Left ventricle myocardium inferior (tissue), 1 donor: ENCODE data around the gene USP13. TPM values are rescaled to one million over a fixed set of nuclear protein-coding genes. Genes with fewer than 3 reads are reported as not detected.

Source experiments
- DNase-seq: peaks from one replicate; pipeline ENCODE4 v3.0.0-alpha.2; 2020
- H3K27ac ChIP-seq: fragments of 200-600 bp; replicated peaks from 2 replicates; pipeline ENCODE4 v1.8.0; 2021
- H3K27me3 ChIP-seq: fragments of 200-600 bp; 2 replicates; pipeline ENCODE4 v1.8.0; 2021; ENCODE audit warnings: low read depth
- H3K36me3 ChIP-seq: fragments of 200-600 bp; 2 replicates; pipeline ENCODE4 v1.8.0; 2021
- H3K4me1 ChIP-seq: fragments of 200-600 bp; 2 replicates; pipeline ENCODE4 v1.8.0; 2021
- H3K4me3 ChIP-seq: fragments of 200-600 bp; 2 replicates; pipeline ENCODE4 v1.8.0; 2021; ENCODE audit warnings: mild to moderate bottlenecking, moderate library complexity
- H3K9me3 ChIP-seq: fragments of 200-600 bp; replicated peaks from 2 replicates; pipeline ENCODE4 v1.8.0; 2021
- CTCF ChIP-seq: fragments of 200-600 bp; IDR thresholded peaks from 2 replicates; pipeline ENCODE4 v1.8.0; 2021; ENCODE audit warnings: antibody characterized with exemption, mild to moderate bottlenecking, borderline replicate concordance
- intact Hi-C: fragments of 100-400 bp; cut with micrococcal nuclease; formaldehyde crosslinking; loops from one replicate; pipeline ENCODE4 v1.11.0; 2022
- total RNA-seq: library from RNA; stranded (reverse); fragmentation: NEBNext Ultra II Directional; extraction: Animal tissue kit (Norgen Biotek cat#: 25700); gene quantifications from one replicate; pipeline ENCODE4 v1.2.1, GENCODE V29; 2021
- donor health status: DM: no; HTN: yes; CAD: no; lungs with severe emphysema.

The USP13 gene
- total RNA-seq, 1 donor from 2014 or later: 162 TPM

- intact Hi-C loops: no loop called here
- peaks cover 19% of the 10 kb centered on the region for H3K36me3 ChIP-seq
- H3K4me3 ChIP-seq: no peak overlapping the region
- peaks cover 58% of the 10 kb centered on the region for H3K4me1 ChIP-seq
- H3K27ac ChIP-seq: peak overlapping the region; percentile 10
- no peak for TF ChIP-seq CTCF
- no peaks in the 10 kb centered on the region for H3K9me3 ChIP-seq
- no peaks in the 10 kb centered on the region for H3K27me3 ChIP-seq
- no peak for DNase-seq
These were observed 57.2 kb downstream of the USP13 start for GRCh38 chr3:179710079-179710478.

- DNase-seq: no peak
- intact Hi-C loops: no loop called here
- no peaks in the 10 kb centered on the region for H3K27me3 ChIP-seq
- no peak for TF ChIP-seq CTCF
- peak overlapping the region; percentile 77 for H3K27ac ChIP-seq
- peaks cover 45% of the 10 kb centered on the region for H3K4me1 ChIP-seq
- H3K36me3 ChIP-seq: peaks cover 14% of the 10 kb centered on the region
- no peaks in the 10 kb centered on the region for H3K9me3 ChIP-seq
- H3K4me3 ChIP-seq: no peak overlapping the region
These were observed 60.8 kb downstream of the USP13 start for GRCh38 chr3:179713643-179714090.

GRCh38 chr3:179715582-179715981 is 62.7 kb downstream of the USP13 start:
- DNase-seq: no peak
- Histone ChIP-seq H3K27me3 (no peaks in the 10 kb centered on the region), H3K9me3 (no peaks in the 10 kb centered on the region), H3K27ac (peak overlapping the region; percentile 54), H3K4me1 (peaks cover 35% of the 10 kb centered on the region), H3K4me3 (no peak overlapping the region), H3K36me3 (peaks cover 18% of the 10 kb centered on the region)
- intact Hi-C loops: no loop called here
- no peak for TF ChIP-seq CTCF

GRCh38 chr3:179716226-179716625 is 63.4 kb downstream of the USP13 start:
- no peak for DNase-seq
- Histone ChIP-seq H3K4me3 (no peak overlapping the region), H3K4me1 (peaks cover 35% of the 10 kb centered on the region), H3K27ac (peak overlapping the region; percentile 54), H3K9me3 (no peaks in the 10 kb centered on the region), H3K27me3 (no peaks in the 10 kb centered on the region), H3K36me3 (peaks cover 20% of the 10 kb centered on the region)
- no peak for TF ChIP-seq CTCF
- intact Hi-C loops: no loop called here

- Histone ChIP-seq H3K9me3 (no peaks in the 10 kb centered on the region), H3K27ac (peak overlapping the region; percentile 54), H3K27me3 (no peaks in the 10 kb centered on the region), H3K4me3 (no peak overlapping the region), H3K36me3 (peaks cover 25% of the 10 kb centered on the region), H3K4me1 (peaks cover 35% of the 10 kb centered on the region)
- DNase-seq: no peak
- no peak for TF ChIP-seq CTCF
- intact Hi-C loops: no loop called here
These were observed 64.0 kb downstream of the USP13 start for GRCh38 chr3:179716811-179717210.

GRCh38 chr3:179717219-179717618 is 64.4 kb downstream of the USP13 start:
- Histone ChIP-seq H3K4me3 (no peak overlapping the region), H3K27ac (peak overlapping the region; percentile 54), H3K36me3 (peaks cover 27% of the 10 kb centered on the region), H3K4me1 (peaks cover 31% of the 10 kb centered on the region), H3K27me3 (no peaks in the 10 kb centered on the region), H3K9me3 (no peaks in the 10 kb centered on the region)
- intact Hi-C loops: no loop called here
- no peak for DNase-seq
- TF ChIP-seq CTCF: no peak
